Endothelial cell of umbilical vein (primary cell): ENCODE measurements around the gene SMYD4. TPM values are rescaled to one million over a fixed set of nuclear protein-coding genes. Genes with fewer than 3 reads are reported as not detected.
"Not testable (repeated sequence)": the region's sequence is repeated elsewhere in the genome, so short reads cannot be mapped to it uniquely, and the experiment has no call there.

Experiments used
- BruUV-seq: library from RNA; stranded (reverse); fragments of 400-500 nt; replicated peaks from 2 replicates; lab custom pipeline; 2021; lab: Mats Ljungman, UMichigan
- CTCF ChIA-PET: fragments of 300-600, 350-600 bp; sonication (Branson Sonifier 250); formaldehyde crosslinking; loops from one replicate; lab custom pipeline; 2021; ENCODE audit warnings: antibody characterized with exemption, inconsistent platforms; lab: Charles Lee
- POLR2A ChIA-PET: fragments of 300-600, 350-600 bp; sonication (Branson Sonifier 250); formaldehyde crosslinking; loops from one replicate; lab custom pipeline; 2021; ENCODE audit warnings: antibody characterized with exemption, inconsistent platforms; lab: Charles Lee
- DNase-seq: peaks from one replicate; pipeline ENCODE4 v3.0.0-alpha.2; 2011; ENCODE audit warnings: low read depth, low spot score
- FAIRE-seq: peaks from 2 replicates; lab custom pipeline; 2011; peaks lifted over from hg19 to GRCh38; lab: Jason Lieb, UNC
- H2AFZ ChIP-seq: 2 replicates; pipeline ENCODE4 v1.6.0; 2012; ENCODE audit warnings: low read depth, low read length, control low read depth, inconsistent platforms
- H3K27ac ChIP-seq: 2 replicates; pipeline ENCODE4 v1.5.1; 2011; ENCODE audit warnings: low read depth, mild to moderate bottlenecking, control low read depth, low read length, moderate library complexity; ENCODE audit not compliant: insufficient read depth
- H3K27me3 ChIP-seq, 2 experiments: 2 replicates each; pipeline versions ENCODE4 v1.6.0 to v1.6.1; 2011; ENCODE audit warnings: low read length in 2 of 2, mixed read lengths in 1 of 2; ENCODE audit not compliant: control insufficient read depth in 2 of 2, insufficient read depth in 2 of 2
- H3K36me3 ChIP-seq, 2 experiments: 2 replicates in 1 of 2; 3 replicates in 1 of 2; pipeline ENCODE4 v1.5.1; 2011; ENCODE audit warnings: low read length in 2 of 2, mild to moderate bottlenecking in 1 of 2, moderate library complexity in 1 of 2; ENCODE audit not compliant: control insufficient read depth in 2 of 2, insufficient read depth in 2 of 2; ENCODE audit errors: extremely low read depth in 1 of 2
- H3K4me1 ChIP-seq: 3 replicates; pipeline ENCODE4 v1.5.1; 2011; ENCODE audit warnings: mild to moderate bottlenecking, low read length; ENCODE audit not compliant: control insufficient read depth, insufficient read depth; ENCODE audit errors: extremely low read depth
- H3K4me2 ChIP-seq: 2 replicates; pipeline ENCODE4 v1.6.1; 2011; ENCODE audit warnings: low read length, control low read depth, mixed read lengths; ENCODE audit not compliant: insufficient read depth
- H3K4me3 ChIP-seq, 3 experiments: fragments of 200-600 bp in 1 of 3; sonication (generic), shearing (Covaris generic) in 1 of 3; replicated peaks in 1 of 3; 2 replicates each; pipeline ENCODE4 v1.5.1; 2011 to 2016; ENCODE audit warnings: control low read depth in 3 of 3, low read length in 3 of 3, mild to moderate bottlenecking in 2 of 3, inconsistent platforms in 1 of 3, low read depth in 1 of 3, moderate library complexity in 1 of 3; ENCODE audit not compliant: insufficient read depth in 1 of 3
- H3K79me2 ChIP-seq: 2 replicates; pipeline ENCODE4 v1.6.0; 2012; ENCODE audit warnings: low read length, inconsistent platforms; ENCODE audit not compliant: control insufficient read depth, insufficient read depth
- H3K9ac ChIP-seq: replicated peaks from 2 replicates; pipeline ENCODE3; 2011; ENCODE audit warnings: low read length, control low read depth; ENCODE audit not compliant: insufficient read depth; ENCODE audit errors: extremely low read depth
- H3K9me1 ChIP-seq: replicated peaks from 3 replicates; pipeline ENCODE4 v1.6.0; 2011; ENCODE audit warnings: mild to moderate bottlenecking, low read length; ENCODE audit not compliant: control insufficient read depth, insufficient read depth; ENCODE audit errors: extremely low read depth
- H3K9me3 ChIP-seq: replicated peaks from 2 replicates; pipeline ENCODE4 v1.5.1; 2012; ENCODE audit warnings: low read length, inconsistent platforms; ENCODE audit not compliant: control insufficient read depth, insufficient read depth
- H4K20me1 ChIP-seq: replicated peaks from 2 replicates; pipeline ENCODE3; 2011; ENCODE audit warnings: mild to moderate bottlenecking, low read length; ENCODE audit not compliant: control insufficient read depth, insufficient read depth; ENCODE audit errors: extremely low read depth
- CTCF ChIP-seq, 2 donors: IDR thresholded peaks; 1 replicate in 1 of 2; 2 replicates in 1 of 2; pipeline ENCODE4 v1.5.1; 2011; ENCODE audit warnings: low read length in 2 of 2, mild to moderate bottlenecking in 2 of 2, moderate library complexity in 2 of 2, control low read depth in 1 of 2, inconsistent platforms in 1 of 2, low read depth in 1 of 2; ENCODE audit not compliant: insufficient read depth in 1 of 2; ENCODE audit errors: extremely low read depth in 1 of 2
- EZH2 ChIP-seq: IDR thresholded peaks from 2 replicates; pipeline ENCODE4 v1.6.1; 2012; ENCODE audit warnings: borderline replicate concordance, low read depth, mild to moderate bottlenecking, moderate library complexity, low read length, inconsistent platforms; ENCODE audit not compliant: severe bottlenecking
- FOS ChIP-seq: IDR thresholded peaks from 2 replicates; pipeline ENCODE4 v1.6.1; 2011; ENCODE audit warnings: mild to moderate bottlenecking, low read length, moderate library complexity, borderline replicate concordance; ENCODE audit not compliant: insufficient read depth
- GATA2 ChIP-seq: IDR thresholded peaks from 2 replicates; pipeline ENCODE4 v1.7.0; 2011; ENCODE audit warnings: low read depth, mild to moderate bottlenecking, moderate library complexity, mixed read lengths, low read length; ENCODE audit not compliant: insufficient read length, insufficient read depth
- JUN ChIP-seq: IDR thresholded peaks from 2 replicates; pipeline ENCODE4 v1.6.1; 2011; ENCODE audit warnings: borderline replicate concordance, low read depth; ENCODE audit not compliant: insufficient read length, insufficient read depth
- MAX ChIP-seq: IDR thresholded peaks from 2 replicates; pipeline ENCODE4 v1.6.1; 2011; ENCODE audit not compliant: insufficient read depth, insufficient read length
- MYC ChIP-seq: IDR thresholded peaks from one replicate; pipeline ENCODE4 v1.6.1; 2011; ENCODE audit warnings: mild to moderate bottlenecking, low read depth, low read length
- POLR2A ChIP-seq: IDR thresholded peaks from 2 replicates; pipeline ENCODE4 v1.6.1; 2012; ENCODE audit warnings: low read depth, mild to moderate bottlenecking, control low read depth, low read length
- POLR2AphosphoS5 ChIP-seq: IDR thresholded peaks from 2 replicates; pipeline ENCODE4 v1.6.1; 2012; ENCODE audit warnings: low read depth, mild to moderate bottlenecking, control low read depth, low read length, moderate library complexity; ENCODE audit not compliant: insufficient read depth
- dilution Hi-C: fragments of 300-500 bp; cut with MboI; formaldehyde crosslinking; loops from one replicate; pipeline ENCODE4 v1.15.0; 2019; ENCODE audit warnings: low sequenced_read_pairs; ENCODE audit not compliant: extremely low pct_ligation_motif_present
- intact Hi-C: fragments of 100-400 bp; cut with micrococcal nuclease; formaldehyde crosslinking; loops from one replicate; pipeline ENCODE4 v1.10.0; 2022
- polyA plus RNA-seq, 4 experiments: library from polyadenylated mRNA; depleted of rRNA in 3 of 4; stranded (reverse) in 3 of 4; unstranded in 1 of 4; fragments of >200 nt; gene quantifications; 2 replicates each; pipeline versions ENCODE4 v1.2.1 to v1.2.3, GENCODE V29; 2011 to 2012; ENCODE audit warnings: missing spikeins in 1 of 4
- total RNA-seq: library from RNA; stranded (reverse); gene quantifications from 2 replicates; pipeline ENCODE4 v1.2.3, GENCODE V29; 2021

Gene SMYD4
- total and polyA plus RNA-seq, 2 donors (not counting 3 experiments of a cell fraction or from before 2014, with no cell fraction given): 6.0 to 14.6 TPM

GRCh38 chr17:1765576-1765975 lies 64.1 kb downstream of the SMYD4 start:
- no peaks in the 10 kb centered on the region for H3K9me3 ChIP-seq
- H3K79me2 ChIP-seq: no peaks in the 10 kb centered on the region
- CTCF ChIA-PET: interaction anchor here (0.6 to 2.4 kb wide), 3 partner anchors 14 to 44 kb away, joined by 3 to 9 read pairs (median 8); no protein-coding TSS in a partner anchor
- no peak overlapping the region for H3K4me3 ChIP-seq
- no peak overlapping the region for H3K4me2 ChIP-seq
- no peak overlapping the region for H3K27ac ChIP-seq
- DNase-seq (no peak), FAIRE-seq (no peak)
- no peaks in the 10 kb centered on the region for H4K20me1 ChIP-seq
- TF ChIP-seq POLR2AphosphoS5 (no peak), POLR2A (no peak), FOS (no peak), MAX (no peak), EZH2 (no peak), JUN (no peak), CTCF (IDR thresholded peaks at IDR 0.05; ENCODE audit: extremely low read depth in 1 of 2, insufficient read depth in 1 of 2, low read depth in 1 of 2, low read length in 2 of 2) (no peak), MYC (no peak), GATA2 (no peak)
- dilution Hi-C loops (no loop called here), intact Hi-C loops (no loop called here)
- POLR2A ChIA-PET: interaction anchor here (0.6 to 0.7 kb wide), 2 partner anchors 52 to 78 kb away, joined by 5 to 7 read pairs; no protein-coding TSS in a partner anchor
- no peaks in the 10 kb centered on the region for H3K27me3 ChIP-seq
- H3K9me1 ChIP-seq: no peaks in the 10 kb centered on the region
- H2AFZ ChIP-seq: no peak overlapping the region
- H3K4me1 ChIP-seq: peaks cover 4% of the 10 kb centered on the region
- BruUV-seq: no TSS peak
- H3K36me3 ChIP-seq: no peaks in the 10 kb centered on the region
- H3K9ac ChIP-seq: no peak overlapping the region

- peak overlapping the region; percentile 91 for H2AFZ ChIP-seq
Observed at GRCh38 chr17:1764705-1765104, 65.0 kb downstream of the SMYD4 start.

More at GRCh38 chr17:1764705-1765104, 65.0 kb downstream of the SMYD4 start:
- H3K4me2 ChIP-seq, H3K4me3 ChIP-seq, H3K4me1 ChIP-seq, H3K27ac ChIP-seq, H4K20me1 ChIP-seq, H3K9me3 ChIP-seq, intact Hi-C loops, H3K9me1 ChIP-seq, H3K36me3 ChIP-seq, DNase-seq, FAIRE-seq, H3K9ac ChIP-seq, H3K27me3 ChIP-seq, dilution Hi-C loops, H3K79me2 ChIP-seq, BruUV-seq: not testable (repeated sequence)
- CTCF ChIA-PET: interaction anchor here (0.7 to 2.4 kb wide), 7 partner anchors 11 to 80 kb away, joined by 3 to 9 read pairs (median 5); no protein-coding TSS in a partner anchor
- POLR2A ChIA-PET: interaction anchor here (0.8 kb wide), 1 partner anchor 48 kb away, joined by 3 read pairs; no protein-coding TSS in a partner anchor
